NCI-H187 treated with DMSO at 0.1 percent for 48 hours (cell line): ENCODE data around the gene KRT33A.

ENCODE experiments used
- DNase-seq: peaks from one replicate; lab custom pipeline; 2025; lab: John Stamatoyannopoulos, UW

The KRT33A gene

GRCh38 chr17:41329279-41329948, 21.2 kb downstream of the KRT33A start:
- no peak for DNase-seq

- no peak for DNase-seq
These were observed 22.4 kb downstream of the KRT33A start for GRCh38 chr17:41328207-41328606.

- DNase-seq: no peak
These were observed 23.1 kb downstream of the KRT33A start for GRCh38 chr17:41327411-41328120.

- DNase-seq: no peak
These were observed 24.2 kb downstream of the KRT33A start for GRCh38 chr17:41326173-41327145.

- no peak for DNase-seq
These were observed 25.0 kb downstream of the KRT33A start for GRCh38 chr17:41325611-41326010.

- DNase-seq: no peak
These were observed 25.5 kb downstream of the KRT33A start for GRCh38 chr17:41325126-41325525.

- DNase-seq: no peak
These were observed 26.2 kb downstream of the KRT33A start for GRCh38 chr17:41324180-41325075.

- DNase-seq: no peak
These were observed 27.4 kb downstream of the KRT33A start for GRCh38 chr17:41322903-41323895.

GRCh38 chr17:41322094-41322902, 28.3 kb downstream of the KRT33A start:
- no peak for DNase-seq

- DNase-seq: no peak
These were observed 32.4 kb downstream of the KRT33A start for GRCh38 chr17:41318231-41318630.

GRCh38 chr17:41315814-41316445, 34.7 kb downstream of the KRT33A start:
- DNase-seq: no peak

GRCh38 chr17:41315204-41315794, 35.3 kb downstream of the KRT33A start, which contains the start of gene KRTAP17-1:
Gene KRTAP17-1, minus strand, starts transcription at chr17:41315710. Its CDS starts 60 bp downstream, at chr17:41315650.
- DNase-seq: no peak

GRCh38 chr17:41311111-41311510, 39.5 kb downstream of the KRT33A start:
- DNase-seq: no peak

GRCh38 chr17:41308918-41309359, 41.7 kb downstream of the KRT33A start, which contains the start of gene KRTAP16-1:
Gene KRTAP16-1, minus strand, starts transcription at chr17:41309309. Its CDS starts 56 bp downstream, at chr17:41309253.
- DNase-seq: no peak

- no peak for DNase-seq
These were observed 42.2 kb downstream of the KRT33A start for GRCh38 chr17:41308251-41308917.

- no peak for DNase-seq
These were observed 43.0 kb downstream of the KRT33A start for GRCh38 chr17:41307647-41308046.

GRCh38 chr17:41304091-41304490, 46.5 kb downstream of the KRT33A start:
- no peak for DNase-seq

- no peak for DNase-seq
These were observed 47.6 kb downstream of the KRT33A start for GRCh38 chr17:41302981-41303380.
